Adipocyte (in vitro differentiated cells): Measurements from ENCODE around the gene FMOD.
"Not testable (repeated sequence)": the region's sequence is repeated elsewhere in the genome, so short reads cannot be mapped to it uniquely, and the experiment has no call there.

Experiments
- DNase-seq: peaks from one replicate; pipeline ENCODE4 v3.0.0-alpha.2; 2015; ENCODE audit warnings: low read depth
- H3K27me3 ChIP-seq: replicated peaks from 2 replicates; pipeline ENCODE4 v1.7.0; 2013; ENCODE audit warnings: mild to moderate bottlenecking, low read length, moderate library complexity; ENCODE audit not compliant: control insufficient read depth, insufficient read depth
- H3K36me3 ChIP-seq: 2 replicates; pipeline ENCODE4 v1.7.0; 2013; ENCODE audit warnings: low read length, mild to moderate bottlenecking, moderate library complexity; ENCODE audit not compliant: control insufficient read depth, insufficient read depth, severe bottlenecking
- H3K4me1 ChIP-seq: 2 replicates; pipeline ENCODE4 v1.7.0; 2013; ENCODE audit warnings: mild to moderate bottlenecking, low read length, moderate library complexity; ENCODE audit not compliant: control insufficient read depth, insufficient read depth
- H3K4me3 ChIP-seq: 2 replicates; pipeline ENCODE4 v1.7.0; 2013; ENCODE audit warnings: mild to moderate bottlenecking, low read length, moderate library complexity
- H3K9ac ChIP-seq: 2 replicates; pipeline ENCODE4 v1.7.0; 2013; ENCODE audit warnings: mild to moderate bottlenecking, low read length, moderate library complexity
- H3K9me3 ChIP-seq: 2 replicates; pipeline ENCODE4 v1.7.0; 2013; ENCODE audit warnings: mild to moderate bottlenecking, low read length, moderate library complexity; ENCODE audit not compliant: control insufficient read depth

Gene FMOD

GRCh38 chr1:203323587-203323986 lies 27.3 kb downstream of the FMOD start:
- H3K4me1 ChIP-seq, result peaks cover 55% of the 10 kb centered on the region
- no peak for DNase-seq
- H3K9me3 ChIP-seq, result no peaks in the 10 kb centered on the region
- no peaks in the 10 kb centered on the region for H3K36me3 ChIP-seq
- peaks cover 5% of the 10 kb centered on the region for H3K27me3 ChIP-seq
- peak overlapping the region; percentile 65 for H3K9ac ChIP-seq
- H3K4me3 ChIP-seq, result peak overlapping the region; percentile 27

- Histone ChIP-seq H3K4me1 (peaks cover 49% of the 10 kb centered on the region), H3K9me3 (no peaks in the 10 kb centered on the region), H3K4me3 (no peak overlapping the region), H3K9ac (peak overlapping the region; percentile 36), H3K36me3 (no peaks in the 10 kb centered on the region), H3K27me3 (peaks cover 10% of the 10 kb centered on the region)
- DNase-seq, result peak; percentile 59
Observed at GRCh38 chr1:203322500-203323179, 28.3 kb downstream of the FMOD start.

GRCh38 chr1:203321273-203322052 lies 29.5 kb downstream of the FMOD start:
- DNase-seq, result no peak
- H3K4me3 ChIP-seq, result no peak overlapping the region
- peaks cover 41% of the 10 kb centered on the region for H3K4me1 ChIP-seq
- H3K9me3 ChIP-seq, result no peaks in the 10 kb centered on the region
- peaks cover 12% of the 10 kb centered on the region for H3K27me3 ChIP-seq
- H3K36me3 ChIP-seq, result no peaks in the 10 kb centered on the region
- H3K9ac ChIP-seq, result no peak overlapping the region

GRCh38 chr1:203320591-203321272 lies 30.2 kb downstream of the FMOD start:
- no peaks in the 10 kb centered on the region for H3K36me3 ChIP-seq
- H3K4me3 ChIP-seq, result no peak overlapping the region
- H3K9me3 ChIP-seq, result no peaks in the 10 kb centered on the region
- peaks cover 12% of the 10 kb centered on the region for H3K27me3 ChIP-seq
- peak; percentile 55 for DNase-seq
- H3K9ac ChIP-seq, result no peak overlapping the region
- peaks cover 43% of the 10 kb centered on the region for H3K4me1 ChIP-seq

GRCh38 chr1:203318229-203318517 lies 32.7 kb downstream of the FMOD start:
- Histone ChIP-seq H3K36me3 (no peaks in the 10 kb centered on the region), H3K9me3 (no peaks in the 10 kb centered on the region), H3K27me3 (peaks cover 12% of the 10 kb centered on the region), H3K9ac (no peak overlapping the region), H3K4me3 (no peak overlapping the region), H3K4me1 (peaks cover 21% of the 10 kb centered on the region)
- DNase-seq, result no peak

GRCh38 chr1:203317429-203318228 lies 33.3 kb downstream of the FMOD start:
- Histone ChIP-seq H3K36me3 (no peaks in the 10 kb centered on the region), H3K4me1 (peaks cover 16% of the 10 kb centered on the region), H3K27me3 (peaks cover 12% of the 10 kb centered on the region), H3K4me3 (no peak overlapping the region), H3K9ac (no peak overlapping the region), H3K9me3 (no peaks in the 10 kb centered on the region)
- DNase-seq, result no peak

- H3K4me1 ChIP-seq, result peaks cover 7% of the 10 kb centered on the region
- H3K27me3 ChIP-seq, result peaks cover 12% of the 10 kb centered on the region
- peak; percentile 92 for DNase-seq
- H3K9me3 ChIP-seq, result no peaks in the 10 kb centered on the region
- H3K36me3 ChIP-seq, result no peaks in the 10 kb centered on the region
- H3K9ac ChIP-seq, result no peak overlapping the region
- H3K4me3 ChIP-seq, result no peak overlapping the region
Observed at GRCh38 chr1:203316626-203317093, 34.3 kb downstream of the FMOD start.

- not testable (repeated sequence) for DNase-seq, H3K9ac ChIP-seq, H3K9me3 ChIP-seq, H3K4me1 ChIP-seq, H3K27me3 ChIP-seq, H3K4me3 ChIP-seq, H3K36me3 ChIP-seq
Observed at GRCh38 chr1:203314025-203314759, 36.7 kb downstream of the FMOD start.

- no peaks in the 10 kb centered on the region for H3K27me3 ChIP-seq
- H3K9me3 ChIP-seq, result no peaks in the 10 kb centered on the region
- H3K9ac ChIP-seq, result no peak overlapping the region
- peaks cover 22% of the 10 kb centered on the region for H3K36me3 ChIP-seq
- H3K4me1 ChIP-seq, result peaks cover 33% of the 10 kb centered on the region
- DNase-seq, result no peak
- no peak overlapping the region for H3K4me3 ChIP-seq
Observed at GRCh38 chr1:203311368-203312301, 39.3 kb downstream of the FMOD start.

- H3K4me3 ChIP-seq, result peak overlapping the region; percentile 97
- DNase-seq, result no peak
- no peaks in the 10 kb centered on the region for H3K9me3 ChIP-seq
- H3K4me1 ChIP-seq, result peaks cover 34% of the 10 kb centered on the region
- peak overlapping the region; percentile 40 for H3K9ac ChIP-seq
- H3K27me3 ChIP-seq, result no peaks in the 10 kb centered on the region
- H3K36me3 ChIP-seq, result peaks cover 22% of the 10 kb centered on the region
Observed at GRCh38 chr1:203308923-203309331, 42.0 kb downstream of the FMOD start.
